GM20000 (cell line): ENCODE measurements around the gene POFUT1.

Experiments
- DNase-seq: peaks from one replicate; pipeline ENCODE4 v3.0.0; 2012; ENCODE audit warnings: low spot score
- CTCF ChIP-seq: IDR thresholded peaks from 2 replicates; pipeline ENCODE4 v1.5.1; 2012; ENCODE audit warnings: mild to moderate bottlenecking, control low read depth; ENCODE audit errors: extremely low read depth, missing control alignments

Gene POFUT1

DNA sequence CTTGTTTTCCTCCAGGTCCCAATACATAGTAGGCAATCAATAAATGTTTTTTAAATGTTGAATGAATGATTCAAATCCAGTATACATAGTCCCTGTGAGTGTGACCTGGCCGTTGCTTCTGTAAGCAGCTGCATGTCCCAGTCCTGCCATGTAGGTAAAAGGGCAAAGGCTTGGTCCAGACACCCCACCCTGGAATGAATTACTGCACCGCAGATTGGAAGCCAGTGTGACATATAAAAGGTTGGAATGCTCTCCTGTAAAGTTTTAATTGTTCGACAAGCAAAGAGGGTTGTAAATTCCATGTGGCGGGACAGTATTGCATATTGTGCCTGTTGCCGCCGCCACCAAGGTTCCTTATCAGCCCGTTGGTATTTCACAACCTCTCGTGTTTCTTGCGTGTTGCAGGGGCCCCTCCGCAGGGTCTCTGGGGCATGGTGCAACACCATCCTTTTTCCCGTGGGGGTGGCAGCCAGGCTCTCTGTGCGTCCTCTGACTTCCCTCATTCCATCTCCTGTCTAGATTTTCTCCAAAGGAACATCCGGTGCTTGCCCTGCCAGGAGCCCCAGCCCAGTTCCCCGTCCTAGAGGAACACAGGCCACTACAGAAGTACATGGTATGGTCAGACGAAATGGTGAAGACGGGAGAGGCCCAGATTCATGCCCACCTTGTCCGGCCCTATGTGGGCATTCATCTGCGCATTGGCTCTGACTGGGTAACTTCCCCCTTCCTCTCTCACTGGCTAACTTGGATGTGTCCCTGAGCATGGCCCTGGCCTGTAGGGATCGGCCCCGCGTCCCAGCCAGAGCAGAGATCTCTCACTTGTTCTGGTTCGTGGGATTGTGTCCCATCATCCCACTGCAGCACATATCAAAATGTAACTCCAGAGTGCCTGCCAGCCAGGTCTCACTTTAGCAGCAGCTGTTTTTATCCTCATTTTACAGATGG, 20.3 kb downstream of the POFUT1 start:
- no peak for TF ChIP-seq CTCF
- no peak for DNase-seq

GRCh38 chr20:32229251-32229747, 21.6 kb downstream of the POFUT1 start:
- DNase-seq = no peak
- no peak for TF ChIP-seq CTCF

DNA sequence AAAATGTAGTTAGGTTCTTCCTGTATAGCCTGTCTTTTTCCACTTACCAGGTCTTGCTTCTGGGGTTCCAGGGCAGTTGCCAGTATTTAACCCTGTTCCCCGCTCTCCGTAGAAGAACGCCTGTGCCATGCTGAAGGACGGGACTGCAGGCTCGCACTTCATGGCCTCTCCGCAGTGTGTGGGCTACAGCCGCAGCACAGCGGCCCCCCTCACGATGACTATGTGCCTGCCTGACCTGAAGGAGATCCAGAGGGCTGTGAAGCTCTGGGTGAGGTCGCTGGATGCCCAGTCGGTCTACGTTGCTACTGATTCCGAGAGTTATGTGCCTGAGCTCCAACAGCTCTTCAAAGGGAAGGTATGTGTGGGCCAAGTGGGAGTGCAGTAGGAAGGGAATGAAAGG, 23.0 kb downstream of the POFUT1 start:
- no peak for DNase-seq
- no peak for TF ChIP-seq CTCF

DNA sequence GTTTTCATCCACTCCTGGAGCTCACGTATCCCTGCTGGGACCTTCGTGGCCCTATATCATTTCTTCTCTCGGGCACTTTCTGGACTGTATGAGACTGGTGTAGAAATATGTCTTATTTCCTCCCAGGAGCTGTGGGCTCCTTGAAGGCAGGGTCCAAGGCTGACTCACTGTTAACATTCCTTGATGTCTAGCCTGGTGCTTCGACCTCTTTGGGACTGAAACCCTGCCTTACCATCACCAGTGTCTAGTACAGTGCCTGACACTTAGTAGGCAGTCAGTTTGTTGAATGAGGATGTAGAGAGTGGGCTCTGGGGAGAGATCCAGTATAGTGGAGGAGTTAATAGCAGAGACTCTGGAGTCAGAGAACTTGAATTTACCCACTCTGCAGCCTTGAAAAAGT, 23.6 kb downstream of the POFUT1 start:
- TF ChIP-seq CTCF = no peak
- DNase-seq = no peak

- TF ChIP-seq CTCF = no peak
- DNase-seq = peak; percentile 36
These were observed 24.2 kb downstream of the POFUT1 start for GRCh38 chr20:32231847-32232246.

DNA sequence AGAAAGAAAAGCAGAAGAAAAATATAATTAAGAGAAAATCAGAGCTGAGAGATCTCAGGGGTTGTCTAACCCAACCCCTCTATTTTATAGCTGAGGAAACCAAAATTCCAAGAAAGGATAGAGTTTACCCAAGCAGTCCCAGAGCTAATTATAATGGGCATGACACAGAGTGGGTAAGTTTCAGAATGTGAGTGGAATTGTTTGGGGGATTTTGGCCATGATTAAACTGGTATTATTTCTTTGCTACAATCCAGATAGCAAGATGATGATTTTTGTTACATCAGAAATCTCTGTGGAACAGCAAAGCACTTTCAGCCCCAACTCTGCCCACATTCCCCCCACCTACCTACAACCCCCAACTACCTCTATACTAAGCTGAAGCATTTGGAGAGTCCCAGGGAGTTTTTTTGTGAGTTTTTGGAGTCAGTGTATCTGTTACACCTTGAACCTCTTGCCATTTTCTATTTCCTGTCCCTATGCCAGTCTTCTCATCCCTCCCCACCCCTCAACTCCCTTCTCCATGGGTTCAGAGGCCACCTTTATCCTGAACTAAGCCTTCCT, 24.7 kb downstream of the POFUT1 start:
- DNase-seq = no peak
- TF ChIP-seq CTCF = no peak

GRCh38 chr20:32233286-32233685, 25.6 kb downstream of the POFUT1 start:
- DNase-seq = no peak
- no peak for TF ChIP-seq CTCF
